Activated CD8-positive, alpha-beta T cell treated with anti-CD3 and anti-CD28 coated beads for 36 hours (primary cell): Measurements from ENCODE around the gene LSS. TPM values are rescaled to one million over a fixed set of nuclear protein-coding genes. Genes with fewer than 3 reads are reported as not detected.

Source experiments
- ATAC-seq: fragments of 200-7000 bp; cut with Tn5 transposase; one replicate; pipeline ENCODE4 v1.10.0; 2021; ENCODE audit warnings: mild to moderate bottlenecking, moderate library complexity
- CTCF ChIA-PET: fragments of 350-600 bp; sonication (Branson Sonifier 250); formaldehyde crosslinking; loops from one replicate; lab custom pipeline; 2021; ENCODE audit warnings: antibody characterized with exemption; lab: Charles Lee
- POLR2A ChIA-PET: fragments of 350-600 bp; sonication (Branson Sonifier 250); formaldehyde crosslinking; loops from one replicate; lab custom pipeline; 2021; ENCODE audit warnings: antibody characterized with exemption; lab: Charles Lee
- DNase-seq: peaks from one replicate; pipeline ENCODE4 v3.0.0-alpha.2; 2020
- H3K27ac Mint-ChIP-seq: one replicate; pipeline ENCODE4 v1.8.0; 2021; ENCODE audit warnings: mild to moderate bottlenecking, mixed read lengths
- H3K27me3 Mint-ChIP-seq: one replicate; pipeline ENCODE4 v1.8.0; 2021; ENCODE audit warnings: mixed read lengths
- H3K36me3 Mint-ChIP-seq: one replicate; pipeline ENCODE4 v1.8.0; 2021; ENCODE audit warnings: low read depth, mixed read lengths
- H3K4me1 Mint-ChIP-seq: one replicate; pipeline ENCODE4 v1.8.0; 2021; ENCODE audit warnings: low read depth, mixed read lengths
- H3K4me3 Mint-ChIP-seq: one replicate; pipeline ENCODE4 v1.8.0; 2021; ENCODE audit warnings: mild to moderate bottlenecking, moderate library complexity, mixed read lengths
- H3K9me3 Mint-ChIP-seq: one replicate; pipeline ENCODE4 v1.8.0; 2021; ENCODE audit warnings: mixed read lengths
- CTCF ChIP-seq: fragments of 200-600 bp; IDR thresholded peaks from one replicate; pipeline ENCODE4 v1.8.0; 2022; ENCODE audit warnings: antibody characterized with exemption, mild to moderate bottlenecking
- intact Hi-C: fragments of 100-400 bp; cut with micrococcal nuclease; formaldehyde crosslinking; loops from one replicate; pipeline ENCODE4 v1.10.0; 2022
- total RNA-seq, 2 experiments: library from RNA; stranded (reverse); gene quantifications; one replicate each; pipeline ENCODE4 v1.2.3, GENCODE V29; 2021

The LSS gene
- total RNA-seq, 2 experiments from 2014 or later: 20.3 to 20.4 TPM

GRCh38 chr21:46223217-46223616 is 5.4 kb downstream of the LSS start:
- ATAC-seq (no peak), DNase-seq (no peak)
- CTCF ChIA-PET: no interaction called here
- Mint-ChIP-seq H3K27me3 (no peaks in the 10 kb centered on the region), H3K36me3 (no peaks in the 10 kb centered on the region), H3K9me3 (no peaks in the 10 kb centered on the region), H3K27ac (no peak overlapping the region), H3K4me1 (peaks cover 22% of the 10 kb centered on the region), H3K4me3 (no peak overlapping the region)
- POLR2A ChIA-PET: no interaction called here
- no peak for TF ChIP-seq CTCF
- intact Hi-C loops: no loop called here

- peaks cover 18% of the 10 kb centered on the region for H3K4me1 Mint-ChIP-seq
- no peaks in the 10 kb centered on the region for H3K9me3 Mint-ChIP-seq
- H3K36me3 Mint-ChIP-seq: no peaks in the 10 kb centered on the region
- ChIA-PET CTCF (no interaction called here), POLR2A (no interaction called here)
- H3K27ac Mint-ChIP-seq: no peak overlapping the region
- ATAC-seq: no peak
- no peak overlapping the region for H3K4me3 Mint-ChIP-seq
- intact Hi-C loops: no loop called here
- TF ChIP-seq CTCF: no peak
- H3K27me3 Mint-ChIP-seq: no peaks in the 10 kb centered on the region
- DNase-seq: no peak
Measured at GRCh38 chr21:46222436-46223116, 6.0 kb downstream of the LSS start.

GRCh38 chr21:46221664-46222435 is 6.7 kb downstream of the LSS start:
- H3K4me1 Mint-ChIP-seq: peaks cover 10% of the 10 kb centered on the region
- no peaks in the 10 kb centered on the region for H3K27me3 Mint-ChIP-seq
- H3K4me3 Mint-ChIP-seq: no peak overlapping the region
- intact Hi-C loops: no loop called here
- H3K36me3 Mint-ChIP-seq: no peaks in the 10 kb centered on the region
- no peak for TF ChIP-seq CTCF
- no peaks in the 10 kb centered on the region for H3K9me3 Mint-ChIP-seq
- no peak overlapping the region for H3K27ac Mint-ChIP-seq
- CTCF ChIA-PET: no interaction called here
- POLR2A ChIA-PET: interaction anchor here (0.6 kb wide), 1 partner anchor 79 kb away, joined by 3 read pairs; no protein-coding TSS in a partner anchor
- ATAC-seq (no peak), DNase-seq (no peak)

GRCh38 chr21:46220847-46221246 is 7.7 kb downstream of the LSS start:
- no peak overlapping the region for H3K4me3 Mint-ChIP-seq
- H3K27ac Mint-ChIP-seq: no peak overlapping the region
- peaks cover 3% of the 10 kb centered on the region for H3K4me1 Mint-ChIP-seq
- intact Hi-C loops: no loop called here
- ChIA-PET POLR2A (no interaction called here), CTCF (no interaction called here)
- DNase-seq: no peak
- H3K9me3 Mint-ChIP-seq: no peaks in the 10 kb centered on the region
- ATAC-seq: no peak
- no peak for TF ChIP-seq CTCF
- H3K36me3 Mint-ChIP-seq: no peaks in the 10 kb centered on the region
- H3K27me3 Mint-ChIP-seq: no peaks in the 10 kb centered on the region

DNA sequence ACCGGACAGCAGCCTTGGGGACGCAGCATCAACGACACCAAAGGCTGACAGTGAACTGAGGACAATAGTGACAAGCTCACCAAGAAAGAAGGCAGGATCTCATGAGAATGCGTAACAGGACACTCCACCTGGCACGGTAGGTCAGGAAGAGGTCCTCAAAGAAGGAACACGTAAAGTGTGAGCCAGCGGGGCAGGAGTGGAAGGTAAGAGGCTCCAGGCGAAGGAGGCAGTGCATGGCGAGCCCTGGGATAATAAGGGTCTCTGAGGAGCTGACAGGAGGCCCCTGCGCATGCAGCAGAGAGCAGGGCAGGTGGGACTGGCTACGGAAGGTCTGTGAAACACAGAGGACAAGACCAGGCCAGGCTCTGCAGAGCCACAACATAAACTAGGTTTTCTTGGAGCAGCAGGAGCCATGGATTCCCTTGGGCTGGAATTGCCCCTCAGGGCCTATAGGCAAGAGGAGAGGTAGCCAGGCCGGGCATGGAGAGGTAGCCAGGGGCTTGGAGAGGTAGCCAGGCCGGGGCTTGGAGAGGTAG is 8.2 kb downstream of the LSS start:
- no peaks in the 10 kb centered on the region for H3K4me1 Mint-ChIP-seq
- no peaks in the 10 kb centered on the region for H3K27me3 Mint-ChIP-seq
- CTCF ChIA-PET: no interaction called here
- no peaks in the 10 kb centered on the region for H3K9me3 Mint-ChIP-seq
- ATAC-seq: no peak
- H3K36me3 Mint-ChIP-seq: no peaks in the 10 kb centered on the region
- intact Hi-C loops: no loop called here
- TF ChIP-seq CTCF: no peak
- DNase-seq: no peak
- H3K27ac Mint-ChIP-seq: no peak overlapping the region
- H3K4me3 Mint-ChIP-seq: no peak overlapping the region
- POLR2A ChIA-PET: interaction anchor here (1.5 kb wide), 1 partner anchor 9 kb away, joined by 3 read pairs; the partner anchor contains the start of gene LSS
